CD4-positive, alpha-beta T cell (primary cell): ENCODE results near the gene ANKFN1. TPM values are rescaled to one million over a fixed set of nuclear protein-coding genes. Genes with fewer than 3 reads are reported as not detected.

Source experiments
- ATAC-seq: fragments of 200-7000 bp; cut with Tn5 transposase; one replicate; pipeline ENCODE4 v1.10.0; 2022; ENCODE audit warnings: mild to moderate bottlenecking; ENCODE audit not compliant: poor library complexity
- CTCF ChIA-PET: fragments of 350-600 bp; sonication (Branson Sonifier 250); formaldehyde crosslinking; loops from one replicate; lab custom pipeline; 2021; ENCODE audit warnings: antibody characterized with exemption, inconsistent platforms; lab: Charles Lee
- POLR2A ChIA-PET: fragments of 350-600 bp; sonication (Branson Sonifier 250); formaldehyde crosslinking; loops from one replicate; lab custom pipeline; 2021; ENCODE audit warnings: antibody characterized with exemption, inconsistent platforms; lab: Charles Lee
- DNase-seq, 14 experiments: peaks; one replicate each; pipeline ENCODE4 v3.0.0-alpha.2; 2013 to 2020; ENCODE audit warnings: mixed read lengths in 2 of 14
- H3K27ac ChIP-seq, 2 donors: one replicate each; pipeline versions ENCODE4 v1.5.1 to v1.7.0; 2013; ENCODE audit warnings: low read length in 2 of 2, low read depth in 1 of 2, mild to moderate bottlenecking in 1 of 2
- H3K27me3 ChIP-seq, 2 experiments: 1 replicate in 1 of 2; 2 replicates in 1 of 2; pipeline versions ENCODE4 v1.6.1 to v1.7.0; 2013; ENCODE audit warnings: low read length in 2 of 2, control low read depth in 1 of 2, mild to moderate bottlenecking in 1 of 2, moderate library complexity in 1 of 2; ENCODE audit not compliant: insufficient read depth in 2 of 2, control insufficient read depth in 1 of 2
- H3K36me3 ChIP-seq: one replicate; pipeline ENCODE4 v1.6.1; 2013; ENCODE audit warnings: low read length, control low read depth; ENCODE audit not compliant: insufficient read depth
- H3K4me1 ChIP-seq: one replicate; pipeline ENCODE4 v1.6.1; 2013; ENCODE audit warnings: low read length, control low read depth; ENCODE audit not compliant: insufficient read depth
- H3K4me3 ChIP-seq: one replicate; pipeline ENCODE4 v1.5.1; 2013; ENCODE audit warnings: mild to moderate bottlenecking, low read length, moderate library complexity
- H3K9me3 ChIP-seq, 2 experiments: 1 replicate in 1 of 2; 2 replicates in 1 of 2; pipeline versions ENCODE4 v1.6.1 to v1.7.0; 2013; ENCODE audit warnings: low read length in 2 of 2, mild to moderate bottlenecking in 2 of 2, control low read depth in 1 of 2, moderate library complexity in 1 of 2; ENCODE audit not compliant: control insufficient read depth in 1 of 2, insufficient read depth in 1 of 2
- H3K27ac Mint-ChIP-seq: one replicate; pipeline ENCODE4 v1.8.0; 2020; ENCODE audit warnings: mixed read lengths
- H3K27me3 Mint-ChIP-seq: one replicate; pipeline ENCODE4 v1.8.0; 2021; ENCODE audit warnings: mixed read lengths
- H3K36me3 Mint-ChIP-seq: one replicate; pipeline ENCODE4 v1.8.0; 2021; ENCODE audit warnings: low read depth, mixed read lengths
- H3K4me1 Mint-ChIP-seq: one replicate; pipeline ENCODE4 v1.8.0; 2021; ENCODE audit warnings: low read depth, mixed read lengths
- H3K4me3 Mint-ChIP-seq: one replicate; pipeline ENCODE4 v1.8.0; 2020; ENCODE audit warnings: mild to moderate bottlenecking, mixed read lengths
- H3K9me3 Mint-ChIP-seq: one replicate; pipeline ENCODE4 v1.8.0; 2020; ENCODE audit warnings: mixed read lengths
- CTCF ChIP-seq: fragments of 200-600 bp; IDR thresholded peaks from one replicate; pipeline ENCODE4 v1.8.0; 2022; ENCODE audit warnings: antibody characterized with exemption, mild to moderate bottlenecking
- intact Hi-C, 2 experiments: fragments of 100-400 bp; cut with DNase I in 1 of 2; cut with micrococcal nuclease in 1 of 2; formaldehyde crosslinking; loops; one replicate each; pipeline versions ENCODE4 v1.15.1 to v1.9.0; 2023 to 2025; cut with DNase I, micrococcal nuclease
- total RNA-seq, 174 experiments: library from RNA in 2 of 174; stranded (reverse) in 2 of 174; gene quantifications; one replicate each; pipeline ENCODE4 v1.2.3 and lab custom pipeline; 2021 to 2026

ANKFN1 gene
- total RNA-seq, 2 experiments from 2014 or later = not detected

GRCh38 chr17:56471696-56472095 is 318.4 kb downstream of the ANKFN1 start:
- CTCF ChIA-PET = no interaction called here
- intact Hi-C loops = no loop called here
- H3K27ac Mint-ChIP-seq = no peak overlapping the region
- H3K4me3 ChIP-seq = no peak overlapping the region
- no peaks in the 10 kb centered on the region for H3K9me3 ChIP-seq
- H3K27me3 ChIP-seq = no peaks in the 10 kb centered on the region
- no peak for ATAC-seq
- H3K4me1 ChIP-seq = no peaks in the 10 kb centered on the region
- peaks cover 3% of the 10 kb centered on the region for H3K9me3 Mint-ChIP-seq
- POLR2A ChIA-PET = no interaction called here
- no peaks in the 10 kb centered on the region for H3K36me3 ChIP-seq
- no peak overlapping the region for H3K4me3 Mint-ChIP-seq
- peaks cover 9% of the 10 kb centered on the region for H3K4me1 Mint-ChIP-seq
- no peak overlapping the region for H3K27ac ChIP-seq
- no peaks in the 10 kb centered on the region for H3K36me3 Mint-ChIP-seq
- TF ChIP-seq CTCF = no peak
- DNase-seq = no peak
- H3K27me3 Mint-ChIP-seq = no peaks in the 10 kb centered on the region

GRCh38 chr17:56475116-56475515 is 321.8 kb downstream of the ANKFN1 start:
- DNase-seq (no peak), ATAC-seq (no peak)
- Histone ChIP-seq H3K9me3 (no peaks in the 10 kb centered on the region), H3K4me1 (no peaks in the 10 kb centered on the region), H3K36me3 (no peaks in the 10 kb centered on the region), H3K27ac (no peak overlapping the region), H3K4me3 (no peak overlapping the region), H3K27me3 (no peaks in the 10 kb centered on the region)
- Mint-ChIP-seq H3K4me1 (peaks cover 9% of the 10 kb centered on the region), H3K9me3 (peaks cover 3% of the 10 kb centered on the region), H3K4me3 (no peak overlapping the region), H3K27ac (no peak overlapping the region), H3K36me3 (no peaks in the 10 kb centered on the region), H3K27me3 (peaks cover 8% of the 10 kb centered on the region)
- no peak for TF ChIP-seq CTCF
- ChIA-PET POLR2A (no interaction called here), CTCF (no interaction called here)
- intact Hi-C loops = no loop called here

GRCh38 chr17:56478836-56479447 is 325.7 kb downstream of the ANKFN1 start:
- CTCF ChIA-PET = no interaction called here
- Histone ChIP-seq H3K27me3 (no peaks in the 10 kb centered on the region), H3K36me3 (no peaks in the 10 kb centered on the region), H3K4me3 (no peak overlapping the region), H3K9me3 (no peaks in the 10 kb centered on the region), H3K4me1 (no peaks in the 10 kb centered on the region), H3K27ac (no peak overlapping the region)
- POLR2A ChIA-PET = no interaction called here
- TF ChIP-seq CTCF = peak; percentile 19
- H3K9me3 Mint-ChIP-seq = peaks cover 2% of the 10 kb centered on the region
- H3K36me3 Mint-ChIP-seq = no peaks in the 10 kb centered on the region
- DNase-seq (peak in 3 of 14 experiments; percentile 2 to 30 (median 19)), ATAC-seq (no peak)
- peaks cover 8% of the 10 kb centered on the region for H3K27me3 Mint-ChIP-seq
- no peak overlapping the region for H3K4me3 Mint-ChIP-seq
- intact Hi-C loops = no loop called here
- peaks cover 9% of the 10 kb centered on the region for H3K4me1 Mint-ChIP-seq
- H3K27ac Mint-ChIP-seq = no peak overlapping the region
